ENCODE results near the gene MTREX. TPM values are rescaled to one million over a fixed set of nuclear protein-coding genes. Genes with fewer than 3 reads are reported as not detected.
A peak's percentile ranks its signal among the peaks of the same experiment; 100 is the strongest.

MTREX gene
- total and polyA plus RNA-seq, 7 donors = 11.3 to 76.7 (median 59.0) TPM

GRCh38 chr5:55303238-55303690, 4.5 kb upstream of the MTREX start:
- intact Hi-C loops (cut with DNase I) = no loop called here

GRCh38 chr5:55304584-55304983, 3.2 kb upstream of the MTREX start:
- no peak overlapping the region for H3K4me3 ChIP-seq
- no peaks in the 10 kb centered on the region for H3K27me3 ChIP-seq
- H3K27ac ChIP-seq = no peak overlapping the region
- no peaks in the 10 kb centered on the region for H3K9me3 ChIP-seq
- intact Hi-C loops (cut with DNase I) = no loop called here
- peaks cover 0 to 5% (median 0%) of the 10 kb centered on the region in 4 donors for H3K36me3 ChIP-seq
- peaks cover 0 to 53% (median 51%) of the 10 kb centered on the region in 4 donors for H3K4me1 ChIP-seq
- no peak for TF ChIP-seq EP300 (IDR thresholded peaks at IDR 0.05)
- TF ChIP-seq POLR2A (IDR thresholded peaks at IDR 0.05) = no peak
- TF ChIP-seq CTCF (IDR thresholded peaks at IDR 0.05) = no peak
- TF ChIP-seq POLR2AphosphoS5 (IDR thresholded peaks at IDR 0.05) = no peak
- WGBS, 2 donors = 95 to 96% methylated on average over 6 of the region's 6 CpGs
- no peak for DNase-seq

More at GRCh38 chr5:55303238-55303690, 4.5 kb upstream of the MTREX start:
- H3K9me3 ChIP-seq = no peaks in the 10 kb centered on the region
- no peaks in the 10 kb centered on the region for H3K27me3 ChIP-seq
- H3K27ac ChIP-seq = peak overlapping the region in 3 of 4 donors; percentile 42 to 44 (median 43)
- H3K4me3 ChIP-seq = no peak overlapping the region
- TF ChIP-seq EP300 (IDR thresholded peaks at IDR 0.05) (no peak), POLR2AphosphoS5 (IDR thresholded peaks at IDR 0.05) (no peak), POLR2A (IDR thresholded peaks at IDR 0.05) (no peak), CTCF (IDR thresholded peaks at IDR 0.05) (no peak)
- peaks cover 0 to 5% (median under 1%) of the 10 kb centered on the region in 4 donors for H3K36me3 ChIP-seq
- 66 to 87% methylated on average over 4 of the region's 4 CpGs for WGBS, 2 donors
- peaks cover 0 to 41% (median 39%) of the 10 kb centered on the region in 4 donors for H3K4me1 ChIP-seq
- no peak for DNase-seq

- 64 to 79% methylated on average over 4 of the region's 4 CpGs for WGBS, 2 donors
- Histone ChIP-seq H3K4me3 (peak overlapping the region in 1 of 4 donors; percentile 83), H3K27ac (no peak overlapping the region), H3K9me3 (no peaks in the 10 kb centered on the region), H3K27me3 (no peaks in the 10 kb centered on the region), H3K36me3 (peaks cover 0 to 5% (median 0%) of the 10 kb centered on the region in 4 donors), H3K4me1 (peaks cover 0 to 60% (median 58%) of the 10 kb centered on the region in 4 donors)
- no peak for DNase-seq
- intact Hi-C loops (cut with DNase I) = loop anchor here (5.0 kb wide), 2 partner anchors 133 to 1872 kb away; partner anchors contain the start of gene CDC20B
- TF ChIP-seq EP300 (IDR thresholded peaks at IDR 0.05) (no peak), CTCF (IDR thresholded peaks at IDR 0.05) (no peak), POLR2AphosphoS5 (IDR thresholded peaks at IDR 0.05) (no peak), POLR2A (IDR thresholded peaks at IDR 0.05) (no peak)
These were observed 2.4 kb upstream of the MTREX start for GRCh38 chr5:55305345-55305744.

- Histone ChIP-seq H3K9me3 (no peaks in the 10 kb centered on the region), H3K27ac (peak overlapping the region; percentile 95 to 96 (median 95)), H3K4me1 (peaks cover 0 to 74% (median 63%) of the 10 kb centered on the region in 4 donors), H3K4me3 (peak overlapping the region; percentile 69 to 91 (median 78)), H3K36me3 (peaks cover 0 to 4% (median 0%) of the 10 kb centered on the region in 4 donors), H3K27me3 (no peaks in the 10 kb centered on the region)
- WGBS, 2 donors = 3 to 21% methylated on average over 12 of the region's 12 CpGs
- no peak for DNase-seq
- intact Hi-C loops (cut with DNase I) = loop anchor here (5.0 kb wide), 2 partner anchors 135 to 1870 kb away; partner anchors contain the start of gene CDC20B
- TF ChIP-seq EP300 (IDR thresholded peaks at IDR 0.05) (no peak), CTCF (IDR thresholded peaks at IDR 0.05) (no peak), POLR2AphosphoS5 (IDR thresholded peaks at IDR 0.05) (no peak), POLR2A (IDR thresholded peaks at IDR 0.05) (no peak)
These were observed 977 bp upstream of the MTREX start for GRCh38 chr5:55306641-55307382.
